HepG2 (cell line): ENCODE data around the gene COL4A2. TPM values are rescaled to one million over a fixed set of nuclear protein-coding genes. Genes with fewer than 3 reads are reported as not detected.

ENCODE experiments used
- ATAC-seq: fragments of 200-7000 bp; cut with Tn5 transposase; 3 replicates; pipeline ENCODE4 v1.9.1; 2020; ENCODE audit warnings: mild to moderate bottlenecking, moderate library complexity
- BruUV-seq: library from RNA; stranded (reverse); fragments of 400-500 nt; replicated peaks from 2 replicates; lab custom pipeline; 2021; lab: Mats Ljungman, UMichigan
- CTCF ChIA-PET: fragments of 300-600 bp; formaldehyde crosslinking; extraction: SDS; loops from one replicate; lab custom pipeline; 2021; ENCODE audit warnings: low total read pairs, inconsistent platforms, low intra/inter-chr PET ratio; lab: Yijun Ruan, JAX
- POLR2A ChIA-PET: fragments of 350-600 bp; sonication (Branson Sonifier 250); formaldehyde crosslinking; loops from one replicate; lab custom pipeline; 2020; ENCODE audit warnings: antibody characterized with exemption, inconsistent platforms; lab: Yijun Ruan, JAX
- DNase-seq: peaks from one replicate; pipeline ENCODE4 v3.0.0-alpha.2; 2015; ENCODE audit warnings: low spot score
- FAIRE-seq: peaks from 3 replicates; lab custom pipeline; 2011; peaks lifted over from hg19 to GRCh38; lab: Jason Lieb, UNC
- H2AFZ ChIP-seq: one replicate; pipeline ENCODE4 v1.6.1; 2011; ENCODE audit warnings: low read length, inconsistent platforms
- H3K27ac ChIP-seq: fragments of 300-600 bp; 3 replicates; pipeline ENCODE4 v1.8.0; 2011; ENCODE audit warnings: mixed run types, mild to moderate bottlenecking, mixed read lengths, low read length, inconsistent platforms; ENCODE audit not compliant: insufficient read depth; ENCODE audit errors: extremely low read length
- H3K27me3 ChIP-seq, 2 experiments: fragments of 200-600 bp in 1 of 2; 2 replicates in 1 of 2; 3 replicates in 1 of 2; pipeline versions ENCODE4 v1.6.0 to v1.8.0; 2011; ENCODE audit warnings: low read length in 2 of 2, mild to moderate bottlenecking in 2 of 2, moderate library complexity in 2 of 2, inconsistent platforms in 1 of 2; ENCODE audit not compliant: insufficient read depth in 2 of 2, control insufficient read depth in 1 of 2
- H3K36me3 ChIP-seq, 2 experiments: fragments of 200-600 bp in 1 of 2; replicated peaks in 1 of 2; 2 replicates in 1 of 2; 3 replicates in 1 of 2; pipeline versions ENCODE4 v1.5.1 to v1.8.0; 2011; ENCODE audit warnings: low read length in 2 of 2, inconsistent platforms in 1 of 2; ENCODE audit not compliant: insufficient read depth in 2 of 2, control insufficient read depth in 1 of 2
- H3K4me1 ChIP-seq: 2 replicates; pipeline ENCODE4 v1.5.1; 2012; ENCODE audit warnings: low read length, inconsistent platforms; ENCODE audit not compliant: insufficient read depth
- H3K4me2 ChIP-seq: 2 replicates; pipeline ENCODE4 v1.6.0; 2011; ENCODE audit warnings: low read depth, low read length, inconsistent platforms
- H3K4me3 ChIP-seq, 3 experiments: fragments of 200-600 bp in 1 of 3; sonication (generic), shearing (Covaris generic) in 1 of 3; replicated peaks in 1 of 3; 2 replicates each; pipeline ENCODE4 v1.5.1; 2011 to 2016; ENCODE audit warnings: low read length in 3 of 3, inconsistent platforms in 2 of 3, low read depth in 2 of 3, mild to moderate bottlenecking in 2 of 3, control low read depth in 1 of 3, mixed read lengths in 1 of 3; ENCODE audit not compliant: insufficient read depth in 1 of 3
- H3K79me2 ChIP-seq: one replicate; pipeline ENCODE4 v1.6.1; 2011; ENCODE audit warnings: low read length, inconsistent platforms; ENCODE audit not compliant: insufficient read depth
- H3K9ac ChIP-seq: 2 replicates; pipeline ENCODE4 v1.6.0; 2011; ENCODE audit warnings: mild to moderate bottlenecking, low read depth, low read length, inconsistent platforms; ENCODE audit not compliant: insufficient read depth
- H3K9me3 ChIP-seq: 2 replicates; pipeline ENCODE4 v1.5.1; 2012; ENCODE audit warnings: mild to moderate bottlenecking, low read length
- H4K20me1 ChIP-seq: 2 replicates; pipeline ENCODE4 v1.6.0; 2011; ENCODE audit warnings: inconsistent platforms, mild to moderate bottlenecking, low read length, moderate library complexity; ENCODE audit not compliant: insufficient read depth
- CENPT ChIP-seq: sonication (generic); formaldehyde crosslinking; IDR thresholded peaks from 2 replicates; pipeline ENCODE4 v1.8.0; 2022; ENCODE audit warnings: low read depth, mild to moderate bottlenecking, moderate library complexity, missing genetic modification reagents
- PCBP1 ChIP-seq: fragments of 200-400 bp; formaldehyde crosslinking; IDR thresholded peaks from 2 replicates; pipeline ENCODE4 v1.6.1; 2017; ENCODE audit warnings: mild to moderate bottlenecking, low read depth, low read length, borderline replicate concordance
- PITX1 ChIP-seq: sonication (generic); formaldehyde crosslinking; IDR thresholded peaks from 2 replicates; pipeline ENCODE4 v1.5.1; 2020; ENCODE audit warnings: mild to moderate bottlenecking, missing genetic modification reagents
- ZKSCAN8 ChIP-seq: IDR thresholded peaks from 2 replicates; pipeline ENCODE4 v1.6.1; 2016; ENCODE audit warnings: borderline replicate concordance, missing genetic modification reagents, missing compliant biosample characterization
- ZNF333 ChIP-seq: sonication (generic); formaldehyde crosslinking; IDR thresholded peaks from 2 replicates; pipeline ENCODE4 v1.4.0; 2020; ENCODE audit warnings: mild to moderate bottlenecking, missing genetic modification reagents, borderline replicate concordance
- ZNF556 ChIP-seq: sonication (generic); formaldehyde crosslinking; IDR thresholded peaks from 2 replicates; pipeline ENCODE4 v1.4.0; 2020; ENCODE audit warnings: mild to moderate bottlenecking, missing genetic modification reagents, borderline replicate concordance
- ZNF557 ChIP-seq: sonication (generic); formaldehyde crosslinking; IDR thresholded peaks from 2 replicates; pipeline ENCODE4 v1.4.0; 2020; ENCODE audit warnings: missing genetic modification reagents
- WGBS: methylation state at CpG from one replicate; pipeline ENCODE4 v1.1.6; 2017; ENCODE audit warnings: low lambda C conversion rate; 5-methylcytosine and 5-hydroxymethylcytosine counted together
- in situ Hi-C: cut with HindIII; loops from 2 replicates; pipeline ENCODE4 v1.10.0; 2017; ENCODE audit warnings: low pct_unique_long_range_greater_than_20kb; ENCODE audit not compliant: extremely low pct_ligation_motif_present
- intact Hi-C: fragments of 100-400 bp; cut with micrococcal nuclease; formaldehyde crosslinking; loops from one replicate; pipeline ENCODE4 v1.10.0; 2022; ENCODE audit not compliant: unreplicated experiment
- polyA plus RNA-seq, 8 experiments: library from polyadenylated mRNA; depleted of rRNA in 3 of 8; stranded (reverse) in 7 of 8; unstranded in 1 of 8; fragments of >200 nt; fragmentation: Illumina TruSeq in 4 of 8; extraction: Trizol in 4 of 8; gene quantifications; 2 replicates each; pipeline versions ENCODE4 v1.2.1 to v1.2.3, GENCODE V29; 2011 to 2016; ENCODE audit warnings: low read depth in 4 of 8, missing spikeins in 1 of 8, mixed read lengths in 1 of 8; ENCODE audit not compliant: insufficient read depth in 1 of 8
- total RNA-seq, 5 experiments: library from RNA; depleted of rRNA; stranded (reverse); fragments of >200 nt; fragmentation: Illumina TruSeq; extraction: Trizol; gene quantifications; 2 replicates each; pipeline ENCODE4 v1.2.3, GENCODE V29; 2016; ENCODE audit warnings: low read depth in 1 of 5
- TF ChIP-seq, protein P1 (sequence below): sonication (generic); formaldehyde crosslinking; IDR thresholded peaks from 2 replicates; pipeline ENCODE4 v1.5.1; 2020; ENCODE audit warnings: missing genetic modification reagents, mild to moderate bottlenecking, borderline replicate concordance
- TF ChIP-seq, protein P2 (sequence below): sonication (generic); formaldehyde crosslinking; IDR thresholded peaks from 2 replicates; pipeline ENCODE4 v1.4.0; 2020; ENCODE audit warnings: missing genetic modification reagents, low read depth, mild to moderate bottlenecking, borderline replicate concordance

Gene COL4A2
- total and polyA plus RNA-seq, 2 of the 13 experiments (the other 11 are each of a cell fraction or from before 2014, with no cell fraction given), result 0.22 to 1.9 TPM

GRCh38 chr13:110366733-110367132 lies 59.6 kb downstream of the COL4A2 start (continued):
- TF ChIP-seq ZNF556 (CRISPR knock-in tag), result no peak
- TF ChIP-seq, protein P1, sequence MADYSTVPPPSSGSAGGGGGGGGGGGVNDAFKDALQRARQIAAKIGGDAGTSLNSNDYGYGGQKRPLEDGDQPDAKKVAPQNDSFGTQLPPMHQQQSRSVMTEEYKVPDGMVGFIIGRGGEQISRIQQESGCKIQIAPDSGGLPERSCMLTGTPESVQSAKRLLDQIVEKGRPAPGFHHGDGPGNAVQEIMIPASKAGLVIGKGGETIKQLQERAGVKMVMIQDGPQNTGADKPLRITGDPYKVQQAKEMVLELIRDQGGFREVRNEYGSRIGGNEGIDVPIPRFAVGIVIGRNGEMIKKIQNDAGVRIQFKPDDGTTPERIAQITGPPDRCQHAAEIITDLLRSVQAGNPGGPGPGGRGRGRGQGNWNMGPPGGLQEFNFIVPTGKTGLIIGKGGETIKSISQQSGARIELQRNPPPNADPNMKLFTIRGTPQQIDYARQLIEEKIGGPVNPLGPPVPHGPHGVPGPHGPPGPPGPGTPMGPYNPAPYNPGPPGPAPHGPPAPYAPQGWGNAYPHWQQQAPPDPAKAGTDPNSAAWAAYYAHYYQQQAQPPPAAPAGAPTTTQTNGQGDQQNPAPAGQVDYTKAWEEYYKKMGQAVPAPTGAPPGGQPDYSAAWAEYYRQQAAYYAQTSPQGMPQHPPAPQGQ, result no peak
- no peak for TF ChIP-seq ZKSCAN8 (CRISPR knock-in tag)
- TF ChIP-seq CENPT (CRISPR knock-in tag), result no peak
- TF ChIP-seq, protein P2, sequence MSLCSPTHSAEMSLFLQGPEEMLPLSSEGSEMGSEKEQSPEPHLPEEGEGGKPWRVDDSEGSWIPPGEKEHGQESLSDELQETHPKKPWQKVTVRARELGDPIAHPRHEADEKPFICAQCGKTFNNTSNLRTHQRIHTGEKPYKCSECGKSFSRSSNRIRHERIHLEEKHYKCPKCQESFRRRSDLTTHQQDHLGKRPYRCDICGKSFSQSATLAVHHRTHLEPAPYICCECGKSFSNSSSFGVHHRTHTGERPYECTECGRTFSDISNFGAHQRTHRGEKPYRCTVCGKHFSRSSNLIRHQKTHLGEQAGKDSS (CRISPR knock-in tag), result no peak

DNA sequence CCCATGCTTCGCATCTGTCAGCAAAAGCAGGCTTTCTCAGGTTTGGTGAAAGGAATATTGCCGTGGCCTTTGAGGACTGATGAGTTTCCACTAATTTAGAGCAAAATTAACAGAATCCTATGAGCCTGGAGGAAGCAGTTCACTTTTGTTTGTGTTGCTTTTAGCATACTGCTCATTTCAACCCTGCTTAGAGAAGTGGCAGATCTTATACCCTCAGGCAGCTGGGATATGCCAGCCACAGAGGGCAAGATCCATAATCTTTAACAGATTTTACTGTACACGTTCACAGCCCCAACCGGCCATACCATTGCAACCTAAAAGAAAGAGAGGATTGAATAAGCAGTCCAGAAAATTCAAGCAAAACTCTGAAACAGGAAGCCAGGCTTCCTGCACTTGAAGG lies 60.5 kb downstream of the COL4A2 start:
- BruUV-seq, result no TSS peak
- H3K36me3 ChIP-seq, result no peaks in the 10 kb centered on the region
- no peak for DNase-seq
- POLR2A ChIA-PET, result no interaction called here
- H3K9ac ChIP-seq, result no peak overlapping the region
- no peaks in the 10 kb centered on the region for H3K4me1 ChIP-seq
- no peak overlapping the region for H3K27ac ChIP-seq
- no peaks in the 10 kb centered on the region for H3K79me2 ChIP-seq
- H4K20me1 ChIP-seq, result no peaks in the 10 kb centered on the region
- no peak overlapping the region for H3K4me3 ChIP-seq
- no peaks in the 10 kb centered on the region for H3K9me3 ChIP-seq
- H2AFZ ChIP-seq, result no peak overlapping the region
- TF ChIP-seq PCBP1 (no peak), ZNF333 (CRISPR knock-in tag) (no peak), ZNF557 (CRISPR knock-in tag) (no peak), PITX1 (CRISPR knock-in tag) (no peak)
- TF ChIP-seq, all 625 proteins: peak for 0
- no peak for ATAC-seq
- in situ Hi-C loops, result no loop called here
- intact Hi-C loops, result no loop called here
- Histone ChIP-seq H3K4me2 (no peak overlapping the region), H3K27me3 (peaks cover 4 to 53% of the 10 kb centered on the region in 2 experiments; a peak in 3 of 5 replicates)
- WGBS, result 3% methylated on average over 4 of the region's 4 CpGs
- CTCF ChIA-PET, result no interaction called here
- no peak for FAIRE-seq
